Activated CD8-positive, alpha-beta T cell treated with anti-CD3 and anti-CD28 coated beads for 36 hours (primary cell): ENCODE measurements around the gene SLC25A19. TPM values are rescaled to one million over a fixed set of nuclear protein-coding genes. Genes with fewer than 3 reads are reported as not detected.

ENCODE experiments used
- ATAC-seq: fragments of 200-7000 bp; cut with Tn5 transposase; one replicate; pipeline ENCODE4 v1.10.0; 2021; ENCODE audit warnings: mild to moderate bottlenecking, moderate library complexity
- CTCF ChIA-PET: fragments of 350-600 bp; sonication (Branson Sonifier 250); formaldehyde crosslinking; loops from one replicate; lab custom pipeline; 2021; ENCODE audit warnings: antibody characterized with exemption; lab: Charles Lee
- POLR2A ChIA-PET: fragments of 350-600 bp; sonication (Branson Sonifier 250); formaldehyde crosslinking; loops from one replicate; lab custom pipeline; 2021; ENCODE audit warnings: antibody characterized with exemption; lab: Charles Lee
- DNase-seq: peaks from one replicate; pipeline ENCODE4 v3.0.0-alpha.2; 2020
- H3K27ac Mint-ChIP-seq: one replicate; pipeline ENCODE4 v1.8.0; 2021; ENCODE audit warnings: mild to moderate bottlenecking, mixed read lengths
- H3K27me3 Mint-ChIP-seq: one replicate; pipeline ENCODE4 v1.8.0; 2021; ENCODE audit warnings: mixed read lengths
- H3K36me3 Mint-ChIP-seq: one replicate; pipeline ENCODE4 v1.8.0; 2021; ENCODE audit warnings: low read depth, mixed read lengths
- H3K4me1 Mint-ChIP-seq: one replicate; pipeline ENCODE4 v1.8.0; 2021; ENCODE audit warnings: low read depth, mixed read lengths
- H3K4me3 Mint-ChIP-seq: one replicate; pipeline ENCODE4 v1.8.0; 2021; ENCODE audit warnings: mild to moderate bottlenecking, moderate library complexity, mixed read lengths
- H3K9me3 Mint-ChIP-seq: one replicate; pipeline ENCODE4 v1.8.0; 2021; ENCODE audit warnings: mixed read lengths
- intact Hi-C: fragments of 100-400 bp; cut with micrococcal nuclease; formaldehyde crosslinking; loops from one replicate; pipeline ENCODE4 v1.10.0; 2022
- total RNA-seq, 2 experiments: library from RNA; stranded (reverse); gene quantifications; one replicate each; pipeline ENCODE4 v1.2.3, GENCODE V29; 2021
- TF ChIP-seq, protein P1 (sequence below): fragments of 200-600 bp; IDR thresholded peaks from one replicate; pipeline ENCODE4 v1.8.0; 2022; ENCODE audit warnings: antibody characterized with exemption, mild to moderate bottlenecking

SLC25A19 gene
- total RNA-seq, 2 experiments from 2014 or later = 55.1 to 55.2 TPM

GRCh38 chr17:75241502-75241901 is 47.7 kb downstream of the SLC25A19 start:
- ChIA-PET POLR2A (interaction anchor here (1.0 to 6.9 kb wide), 4 partner anchors 12 to 48 kb away, joined by 3 to 50 read pairs (median 4); partner anchors contain the start of genes GGA3, MRPS7 and SLC25A19), CTCF (interaction anchor here (1.1 to 6.6 kb wide), 6 partner anchors 8 to 171 kb away, joined by 5 to 75 read pairs (median 54); partner anchors contain the start of genes GGA3, MIF4GD and MRPS7)
- H3K4me1 Mint-ChIP-seq = peaks cover 50% of the 10 kb centered on the region
- no peaks in the 10 kb centered on the region for H3K27me3 Mint-ChIP-seq
- no peaks in the 10 kb centered on the region for H3K9me3 Mint-ChIP-seq
- no peak for DNase-seq
- ATAC-seq = no peak
- intact Hi-C loops = no loop called here
- TF ChIP-seq, protein P1, sequence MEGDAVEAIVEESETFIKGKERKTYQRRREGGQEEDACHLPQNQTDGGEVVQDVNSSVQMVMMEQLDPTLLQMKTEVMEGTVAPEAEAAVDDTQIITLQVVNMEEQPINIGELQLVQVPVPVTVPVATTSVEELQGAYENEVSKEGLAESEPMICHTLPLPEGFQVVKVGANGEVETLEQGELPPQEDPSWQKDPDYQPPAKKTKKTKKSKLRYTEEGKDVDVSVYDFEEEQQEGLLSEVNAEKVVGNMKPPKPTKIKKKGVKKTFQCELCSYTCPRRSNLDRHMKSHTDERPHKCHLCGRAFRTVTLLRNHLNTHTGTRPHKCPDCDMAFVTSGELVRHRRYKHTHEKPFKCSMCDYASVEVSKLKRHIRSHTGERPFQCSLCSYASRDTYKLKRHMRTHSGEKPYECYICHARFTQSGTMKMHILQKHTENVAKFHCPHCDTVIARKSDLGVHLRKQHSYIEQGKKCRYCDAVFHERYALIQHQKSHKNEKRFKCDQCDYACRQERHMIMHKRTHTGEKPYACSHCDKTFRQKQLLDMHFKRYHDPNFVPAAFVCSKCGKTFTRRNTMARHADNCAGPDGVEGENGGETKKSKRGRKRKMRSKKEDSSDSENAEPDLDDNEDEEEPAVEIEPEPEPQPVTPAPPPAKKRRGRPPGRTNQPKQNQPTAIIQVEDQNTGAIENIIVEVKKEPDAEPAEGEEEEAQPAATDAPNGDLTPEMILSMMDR = no peak
- peaks cover 52% of the 10 kb centered on the region for H3K36me3 Mint-ChIP-seq
- H3K4me3 Mint-ChIP-seq = no peak overlapping the region
- H3K27ac Mint-ChIP-seq = peak overlapping the region; percentile 88

GRCh38 chr17:75241143-75241430 is 48.1 kb downstream of the SLC25A19 start:
- Mint-ChIP-seq H3K4me1 (peaks cover 50% of the 10 kb centered on the region), H3K27ac (peak overlapping the region; percentile 41)

GRCh38 chr17:75240394-75241142 is 48.7 kb downstream of the SLC25A19 start:
- CTCF ChIA-PET = interaction anchor here (0.9 to 6.6 kb wide), 14 partner anchors 9 to 202 kb away, joined by 3 to 75 read pairs (median 12); partner anchors contain the start of genes GGA3, MIF4GD and MRPS7
- peaks cover 50% of the 10 kb centered on the region for H3K4me1 Mint-ChIP-seq
- intact Hi-C loops = no loop called here
- POLR2A ChIA-PET = interaction anchor here (0.7 to 6.9 kb wide), 10 partner anchors 8 to 126 kb away, joined by 3 to 50 read pairs (median 4); partner anchors contain the start of genes GGA3, MIF4GD, MRPS7 and NUP85
- no peaks in the 10 kb centered on the region for H3K27me3 Mint-ChIP-seq
- H3K27ac Mint-ChIP-seq = peak overlapping the region; percentile 61
- TF ChIP-seq, protein P1 = peak; percentile 72
- peaks cover 51% of the 10 kb centered on the region for H3K36me3 Mint-ChIP-seq
- peak; percentile 69 for DNase-seq
- peak; percentile 57 for ATAC-seq
- no peak overlapping the region for H3K4me3 Mint-ChIP-seq
- no peaks in the 10 kb centered on the region for H3K9me3 Mint-ChIP-seq

More at GRCh38 chr17:75241143-75241430, 48.1 kb downstream of the SLC25A19 start:
- Mint-ChIP-seq H3K36me3 (peaks cover 53% of the 10 kb centered on the region), H3K4me3 (no peak overlapping the region), H3K9me3 (no peaks in the 10 kb centered on the region), H3K27me3 (no peaks in the 10 kb centered on the region)
- CTCF ChIA-PET = interaction anchor here (1.0 to 6.6 kb wide), 8 partner anchors 8 to 201 kb away, joined by 3 to 75 read pairs (median 39); partner anchors contain the start of genes GGA3, MIF4GD and MRPS7
- DNase-seq = no peak
- ATAC-seq = no peak
- intact Hi-C loops = no loop called here
- TF ChIP-seq, protein P1 = no peak
- POLR2A ChIA-PET = interaction anchor here (0.8 to 6.9 kb wide), 4 partner anchors 10 to 48 kb away, joined by 3 to 50 read pairs (median 4); partner anchors contain the start of genes GGA3, MRPS7 and SLC25A19

DNA sequence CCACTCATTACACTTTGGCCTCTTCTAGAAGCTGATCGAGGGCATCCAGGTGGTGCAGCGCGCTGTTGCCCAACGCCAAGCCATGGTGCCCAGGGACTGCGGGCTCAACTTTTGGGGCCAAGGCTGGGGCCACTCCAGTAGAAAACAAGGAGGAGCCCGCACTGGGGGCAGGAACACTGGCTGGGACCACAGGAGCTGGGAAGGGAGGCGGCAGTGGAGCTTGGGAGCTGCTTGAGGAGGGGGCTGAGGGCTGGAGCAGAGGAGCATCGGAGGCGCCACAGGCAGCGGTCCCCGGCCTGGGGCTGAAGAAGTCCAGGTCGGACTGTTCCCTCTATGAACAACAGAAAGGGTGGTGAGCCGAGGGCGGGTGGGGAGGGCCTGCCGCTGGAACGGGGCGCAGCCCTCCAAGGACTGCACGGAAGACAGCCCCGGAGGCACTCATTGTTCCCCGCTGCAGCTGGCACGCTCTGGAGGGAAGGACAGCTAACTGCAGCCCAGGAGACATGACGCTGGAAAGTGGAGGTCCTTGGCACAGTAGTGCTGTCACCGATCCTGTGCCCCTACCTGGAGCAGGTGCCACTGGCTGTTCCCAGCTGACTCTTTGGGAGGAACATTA is 49.3 kb downstream of the SLC25A19 start:
- Mint-ChIP-seq H3K9me3 (no peaks in the 10 kb centered on the region), H3K36me3 (peaks cover 52% of the 10 kb centered on the region), H3K27me3 (no peaks in the 10 kb centered on the region), H3K4me1 (peaks cover 47% of the 10 kb centered on the region), H3K4me3 (no peak overlapping the region), H3K27ac (peak overlapping the region; percentile 61)
- intact Hi-C loops = no loop called here
- TF ChIP-seq, protein P1 = no peak
- CTCF ChIA-PET = interaction anchor here (0.7 to 6.6 kb wide), 17 partner anchors 9 to 202 kb away, joined by 3 to 75 read pairs (median 7); partner anchors contain the start of genes GGA3, MIF4GD, MRPS7 and NUP85
- ATAC-seq = no peak
- POLR2A ChIA-PET = interaction anchor here (0.7 to 6.9 kb wide), 12 partner anchors 9 to 130 kb away, joined by 3 to 50 read pairs (median 4); partner anchors contain the start of genes ARMC7, GGA3, MIF4GD and MRPS7
- DNase-seq = no peak
